HCT116 (cell line): Measurements from ENCODE around the gene NHERF1. TPM values are rescaled to one million over a fixed set of nuclear protein-coding genes. Genes with fewer than 3 reads are reported as not detected.

Source experiments
- ATAC-seq: fragments of 200-7000 bp; cut with Tn5 transposase; 2 replicates; pipeline ENCODE4 v1.9.1; 2020; ENCODE audit warnings: mild to moderate bottlenecking, moderate library complexity
- BruUV-seq: library from RNA; stranded (reverse); fragments of 400-500 nt; replicated peaks from 2 replicates; lab custom pipeline; 2021; lab: Mats Ljungman, UMichigan
- CTCF ChIA-PET: fragments of 300-600 bp; sonication (Branson Sonifier 250); formaldehyde crosslinking; loops from one replicate; lab custom pipeline; 2021; ENCODE audit warnings: antibody characterized with exemption; lab: Charles Lee
- POLR2A ChIA-PET: fragments of 300-600, 350-600 bp; sonication (Branson Sonifier 250); formaldehyde crosslinking; loops from one replicate; lab custom pipeline; 2021; ENCODE audit warnings: antibody characterized with exemption; lab: Charles Lee
- RAD21 ChIA-PET, 2 experiments: fragments of 300-600 bp; sonication (Branson Sonifier 250); formaldehyde crosslinking; loops; one replicate each; lab custom pipeline; 2023; ENCODE audit warnings: low total read pairs in 2 of 2; ENCODE audit not compliant: uncharacterized antibody in 2 of 2, unreplicated experiment in 2 of 2, low non-redundant PET in 1 of 2; lab: Charles Lee
- DNase-seq: peaks from one replicate; pipeline ENCODE4 v3.0.0-alpha.2; 2010; ENCODE audit warnings: low read depth, low spot score
- H2AFZ ChIP-seq: fragments of 200-600 bp; shearing (Covaris generic), sonication (generic); 2 replicates; pipeline ENCODE4 v1.6.1; 2017; ENCODE audit warnings: low read depth, mixed run types, mixed read lengths, antibody characterized with exemption, low read length; ENCODE audit not compliant: poor library complexity, severe bottlenecking
- H3K27ac ChIP-seq: 2 replicates; pipeline ENCODE4 v1.5.1; 2012; ENCODE audit warnings: low read depth, low read length
- H3K27me3 ChIP-seq: fragments of 200-600 bp; sonication (generic); 2 replicates; pipeline ENCODE4 v1.6.1; 2016; ENCODE audit warnings: mixed run types, low read length, mixed read lengths; ENCODE audit not compliant: insufficient read depth
- H3K36me3 ChIP-seq, 2 experiments: fragments of 200-500 bp in 1 of 2; fragments of 200-600 bp in 1 of 2; sonication (Bioruptor generic) in 1 of 2; sonication (generic) in 1 of 2; 2 replicates each; pipeline versions ENCODE4 v1.5.1 to v1.6.1; 2014 to 2016; ENCODE audit warnings: low read length in 2 of 2, inconsistent platforms in 1 of 2, mixed read lengths in 1 of 2, mixed run types in 1 of 2; ENCODE audit not compliant: insufficient read depth in 2 of 2, control insufficient read depth in 1 of 2
- H3K4me1 ChIP-seq, 2 experiments: fragments of 200-600 bp in 1 of 2; sonication (generic) in 1 of 2; 2 replicates each; pipeline versions ENCODE4 v1.5.1 to v1.6.1; 2012 to 2017; ENCODE audit warnings: low read length in 2 of 2, inconsistent platforms in 1 of 2, mild to moderate bottlenecking in 1 of 2, mixed read lengths in 1 of 2, mixed run types in 1 of 2, moderate library complexity in 1 of 2; ENCODE audit not compliant: insufficient read depth in 2 of 2, control insufficient read depth in 1 of 2
- H3K4me2 ChIP-seq: fragments of 200-600 bp; sonication (generic); 2 replicates; pipeline ENCODE4 v1.6.1; 2017; ENCODE audit warnings: mixed run types, low read length, mixed read lengths
- H3K4me3 ChIP-seq, 2 experiments: fragments of 200-600 bp in 1 of 2; sonication (generic) in 1 of 2; replicated peaks in 1 of 2; 2 replicates each; pipeline ENCODE4 v1.5.1; 2011 to 2016; ENCODE audit warnings: low read length in 2 of 2, control low read depth in 1 of 2, low read depth in 1 of 2, mild to moderate bottlenecking in 1 of 2, mixed read lengths in 1 of 2, mixed run types in 1 of 2
- H3K79me2 ChIP-seq: fragments of 200-600 bp; sonication (generic); 2 replicates; pipeline ENCODE4 v1.6.1; 2017; ENCODE audit warnings: mild to moderate bottlenecking, mixed run types, low read length, moderate library complexity, mixed read lengths; ENCODE audit not compliant: insufficient read depth
- H3K9ac ChIP-seq: fragments of 200-600 bp; sonication (generic); 2 replicates; pipeline ENCODE4 v1.6.1; 2016; ENCODE audit warnings: low read length, mixed read lengths
- H3K9me2 ChIP-seq: fragments of 200-600 bp; sonication (generic), shearing (Covaris generic); 2 replicates; pipeline ENCODE4 v1.6.1; 2017; ENCODE audit warnings: mixed run types, mild to moderate bottlenecking, moderate library complexity; ENCODE audit not compliant: insufficient read depth
- H3K9me3 ChIP-seq, 2 experiments: fragments of 200-500 bp in 1 of 2; fragments of 200-600 bp in 1 of 2; sonication (Bioruptor generic) in 1 of 2; sonication (generic) in 1 of 2; 2 replicates each; pipeline ENCODE4 v1.6.1; 2014 to 2017; ENCODE audit warnings: low read length in 2 of 2, mixed read lengths in 2 of 2, inconsistent platforms in 1 of 2, low read depth in 1 of 2, mild to moderate bottlenecking in 1 of 2, mixed run types in 1 of 2, moderate library complexity in 1 of 2; ENCODE audit not compliant: control insufficient read depth in 1 of 2, insufficient read depth in 1 of 2
- H4K20me1 ChIP-seq: fragments of 200-600 bp; sonication (generic), shearing (Covaris generic); 2 replicates; pipeline ENCODE4 v1.6.1; 2017; ENCODE audit warnings: mixed run types, mild to moderate bottlenecking, moderate library complexity; ENCODE audit not compliant: insufficient read depth
- CBX3 ChIP-seq: IDR thresholded peaks from 2 replicates; pipeline ENCODE4 v1.6.1; 2012; ENCODE audit warnings: low read depth
- EGR1 ChIP-seq: IDR thresholded peaks from 2 replicates; pipeline ENCODE4 v1.6.1; 2012; ENCODE audit warnings: low read depth
- FOSL1 ChIP-seq: IDR thresholded peaks from 2 replicates; pipeline ENCODE4 v1.6.1; 2012; ENCODE audit warnings: low read depth
- MAX ChIP-seq: IDR thresholded peaks from 2 replicates; pipeline ENCODE4 v1.6.1; 2012
- REST ChIP-seq: IDR thresholded peaks from 2 replicates; pipeline ENCODE4 v1.6.1; 2012; ENCODE audit warnings: low read depth
- SP1 ChIP-seq: IDR thresholded peaks from 2 replicates; pipeline ENCODE4 v1.6.1; 2012; ENCODE audit warnings: low read depth
- TCF7L2 ChIP-seq: IDR thresholded peaks from 2 replicates; pipeline ENCODE4 v1.7.0; 2011; ENCODE audit warnings: borderline replicate concordance, inconsistent platforms; ENCODE audit not compliant: insufficient read depth, insufficient read length; ENCODE audit errors: extremely low read depth
- YY1 ChIP-seq: IDR thresholded peaks from 2 replicates; pipeline ENCODE4 v1.6.1; 2011; ENCODE audit warnings: low read length, low read depth, moderate library complexity, mild to moderate bottlenecking; ENCODE audit not compliant: insufficient replicate concordance; ENCODE audit errors: extremely low read depth
- ZFX ChIP-seq: fragments of 450-650 bp; IDR thresholded peaks from 2 replicates; pipeline ENCODE4 v1.6.1; 2017
- ZNF274 ChIP-seq: fragments of 200-500 bp; sonication (Bioruptor generic); IDR thresholded peaks from 2 replicates; pipeline ENCODE4 v1.6.1; 2014; ENCODE audit warnings: mild to moderate bottlenecking, low read depth, low read length, inconsistent platforms
- intact Hi-C: fragments of 100-400 bp; cut with micrococcal nuclease; formaldehyde crosslinking; loops from 2 replicates; pipeline ENCODE4 v1.10.0; 2022
- total RNA-seq: library from RNA; stranded (reverse); gene quantifications from one replicate; pipeline ENCODE4 v1.2.1, GENCODE V29; 2021; ENCODE audit not compliant: unreplicated experiment

The NHERF1 gene
- total RNA-seq, 1 experiment from 2014 or later, result 129 TPM

- TF ChIP-seq SP1 (no peak), REST (no peak)
Measured at GRCh38 chr17:74699236-74699635, 49.2 kb upstream of the NHERF1 start (continued).

GRCh38 chr17:74702116-74702871 lies 46.1 kb upstream of the NHERF1 start:
- intact Hi-C loops, result no loop called here
- peaks cover 9% of the 10 kb centered on the region; the same call in 1 of the 2 replicates for H3K27me3 ChIP-seq
- H3K27ac ChIP-seq, result no peak overlapping the region
- no peaks in the 10 kb centered on the region for H3K9me2 ChIP-seq
- H3K79me2 ChIP-seq, result no peaks in the 10 kb centered on the region
- H3K4me2 ChIP-seq, result no peak overlapping the region
- H3K9ac ChIP-seq, result no peak overlapping the region
- ATAC-seq (no peak), DNase-seq (no peak)
- no peak overlapping the region for H2AFZ ChIP-seq
- POLR2A ChIA-PET, result no interaction called here
- no peaks in the 10 kb centered on the region for H4K20me1 ChIP-seq
- H3K4me3 ChIP-seq, result no peak overlapping the region
- CTCF ChIA-PET, result interaction anchor here (0.6 to 0.7 kb wide), 2 partner anchors 45 to 61 kb away, joined by 3 to 4 read pairs; no protein-coding TSS in a partner anchor
- no peaks in the 10 kb centered on the region for H3K4me1 ChIP-seq
- no TSS peak for BruUV-seq
- TF ChIP-seq REST (no peak), MAX (no peak), FOSL1 (no peak), ZFX (no peak), EGR1 (no peak), ZNF274 (no peak), YY1 (no peak), CBX3 (no peak), TCF7L2 (no peak)
- no peaks in the 10 kb centered on the region for H3K36me3 ChIP-seq
- H3K9me3 ChIP-seq, result no peaks in the 10 kb centered on the region
- RAD21 ChIA-PET, result no interaction called here
